Mammary epithelial cell (primary cell): ENCODE measurements around the gene TBCCD1.

Experiments used
- EZH2 ChIP-seq: IDR thresholded peaks from 2 replicates; pipeline ENCODE4 v1.6.1; 2012; ENCODE audit warnings: low read length, inconsistent platforms, borderline replicate concordance
- TF ChIP-seq, protein P1 (sequence below), 2 donors: IDR thresholded peaks in 1 of 2; conservative IDR thresholded peaks in 1 of 2; 2 replicates each; pipeline ENCODE4 v1.5.1; 2011 to 2012; ENCODE audit warnings: inconsistent platforms in 2 of 2, low read length in 2 of 2, mild to moderate bottlenecking in 2 of 2, control low read depth in 1 of 2, low read depth in 1 of 2; ENCODE audit not compliant: insufficient read depth in 1 of 2; ENCODE audit errors: extremely low read depth in 1 of 2

DNA sequence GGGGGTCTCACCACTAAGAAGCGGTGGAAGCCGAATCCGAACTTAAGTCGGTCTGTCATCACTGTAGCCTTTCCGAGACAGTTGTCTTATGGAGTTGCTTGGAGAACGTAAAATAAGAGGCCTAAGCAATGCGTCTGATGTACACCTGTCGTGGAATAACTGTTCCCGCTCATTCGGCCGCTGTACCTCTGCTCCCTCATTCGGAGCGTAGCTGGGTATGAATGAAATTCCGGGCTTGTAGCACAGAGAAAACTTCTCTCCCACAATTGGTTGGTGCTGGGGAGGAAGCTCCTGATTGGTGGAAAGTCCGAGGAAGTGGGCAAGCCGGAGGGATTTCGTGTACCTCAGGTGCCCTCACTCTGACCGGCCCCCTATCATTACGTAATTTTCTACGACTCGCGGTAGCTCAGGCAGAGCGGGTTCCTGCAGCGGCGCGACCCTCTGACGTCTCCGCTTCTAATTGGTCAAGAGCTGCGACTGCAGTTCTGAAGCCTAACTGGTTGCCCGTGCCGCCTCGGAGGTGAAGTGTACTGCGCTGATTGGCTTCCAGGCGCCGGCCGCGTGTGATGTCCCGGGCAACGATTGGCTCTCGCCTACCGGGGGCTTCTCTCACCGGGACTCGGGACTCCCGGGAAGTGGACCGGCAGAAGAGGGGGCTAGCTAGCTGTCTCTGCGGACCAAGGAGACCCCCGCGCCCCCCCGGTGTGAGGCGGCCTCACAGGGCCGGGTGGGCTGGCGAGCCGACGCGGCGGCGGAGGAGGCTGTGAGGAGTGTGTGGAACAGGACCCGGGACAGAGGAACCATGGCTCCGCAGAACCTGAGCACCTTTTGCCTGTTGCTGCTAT lies 3.2 kb upstream of the TBCCD1 start, which contains the start of gene DNAJB11:
- TF ChIP-seq, protein P1, sequence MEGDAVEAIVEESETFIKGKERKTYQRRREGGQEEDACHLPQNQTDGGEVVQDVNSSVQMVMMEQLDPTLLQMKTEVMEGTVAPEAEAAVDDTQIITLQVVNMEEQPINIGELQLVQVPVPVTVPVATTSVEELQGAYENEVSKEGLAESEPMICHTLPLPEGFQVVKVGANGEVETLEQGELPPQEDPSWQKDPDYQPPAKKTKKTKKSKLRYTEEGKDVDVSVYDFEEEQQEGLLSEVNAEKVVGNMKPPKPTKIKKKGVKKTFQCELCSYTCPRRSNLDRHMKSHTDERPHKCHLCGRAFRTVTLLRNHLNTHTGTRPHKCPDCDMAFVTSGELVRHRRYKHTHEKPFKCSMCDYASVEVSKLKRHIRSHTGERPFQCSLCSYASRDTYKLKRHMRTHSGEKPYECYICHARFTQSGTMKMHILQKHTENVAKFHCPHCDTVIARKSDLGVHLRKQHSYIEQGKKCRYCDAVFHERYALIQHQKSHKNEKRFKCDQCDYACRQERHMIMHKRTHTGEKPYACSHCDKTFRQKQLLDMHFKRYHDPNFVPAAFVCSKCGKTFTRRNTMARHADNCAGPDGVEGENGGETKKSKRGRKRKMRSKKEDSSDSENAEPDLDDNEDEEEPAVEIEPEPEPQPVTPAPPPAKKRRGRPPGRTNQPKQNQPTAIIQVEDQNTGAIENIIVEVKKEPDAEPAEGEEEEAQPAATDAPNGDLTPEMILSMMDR (conservative IDR thresholded peaks at IDR 0.05 in 1 of 2, IDR thresholded peaks at IDR 0.05 in 1 of 2; ENCODE audit: extremely low read depth in 1 of 2, insufficient read depth in 1 of 2, low read depth in 1 of 2, low read length in 2 of 2) = no peak
- TF ChIP-seq EZH2 = no peak
